Activated T-cell treated with anti-CD3 and anti-CD28 coated beads, Interleukin-2, amount 50 U/mL, for 24 hours (primary cell): ENCODE results near the gene PLEKHD1.
"Not testable (repeated sequence)": the region's sequence is repeated elsewhere in the genome, so short reads cannot be mapped to it uniquely, and the experiment has no call there.

Source experiments
- DNase-seq: peaks from one replicate; pipeline ENCODE4 v3.0.0-alpha.2; 2020
- H3K27ac Mint-ChIP-seq: 2 replicates; pipeline ENCODE4 v1.8.0; 2020; ENCODE audit warnings: mild to moderate bottlenecking, mixed read lengths
- H3K27me3 Mint-ChIP-seq: 2 replicates; pipeline ENCODE4 v1.8.0; 2020; ENCODE audit warnings: mixed read lengths
- H3K36me3 Mint-ChIP-seq: 2 replicates; pipeline ENCODE4 v1.8.0; 2020; ENCODE audit warnings: low read depth, mixed read lengths
- H3K4me1 Mint-ChIP-seq: 2 replicates; pipeline ENCODE4 v1.8.0; 2020; ENCODE audit warnings: low read depth, mixed read lengths
- H3K4me3 Mint-ChIP-seq: 2 replicates; pipeline ENCODE4 v1.8.0; 2020; ENCODE audit warnings: mild to moderate bottlenecking, moderate library complexity, mixed read lengths
- H3K9me3 Mint-ChIP-seq: 2 replicates; pipeline ENCODE4 v1.8.0; 2020; ENCODE audit warnings: mixed read lengths

PLEKHD1 gene

DNA sequence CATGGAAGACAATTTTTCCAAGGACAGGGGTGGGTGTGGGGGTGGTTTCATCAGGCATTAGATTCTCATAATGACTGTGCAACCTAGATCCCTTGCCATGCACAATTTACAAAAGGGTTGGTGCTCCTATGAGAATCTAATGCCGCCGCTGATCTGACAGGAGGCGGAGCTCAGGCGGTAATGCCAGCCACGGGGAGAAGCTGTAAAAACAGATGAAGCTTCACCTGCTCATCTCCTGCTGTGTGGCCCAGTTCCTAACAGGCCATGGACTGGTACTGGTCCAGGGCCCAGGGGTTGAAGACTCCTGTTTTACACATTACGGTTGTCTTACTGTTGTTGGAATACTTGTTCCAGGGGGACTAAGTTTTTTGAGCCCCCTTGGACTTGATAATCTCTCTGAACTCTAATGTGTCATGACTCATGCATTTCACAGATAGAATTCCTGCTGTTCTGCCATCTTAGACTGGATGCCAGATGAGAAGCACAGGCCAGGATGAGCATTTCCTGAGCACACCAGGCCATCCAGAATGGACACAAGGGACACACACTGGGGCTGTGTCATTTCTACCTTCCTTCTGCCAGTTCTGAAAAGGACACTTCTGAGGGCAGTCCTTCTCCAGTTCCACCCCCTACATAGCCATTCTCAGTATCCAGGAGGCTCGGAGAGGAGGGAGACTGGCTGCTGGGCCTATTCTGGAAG, 5.8 kb downstream of the PLEKHD1 start:
- Mint-ChIP-seq H3K27ac (no peak overlapping the region), H3K27me3 (peaks cover 33% of the 10 kb centered on the region), H3K4me3 (no peak overlapping the region), H3K9me3 (no peaks in the 10 kb centered on the region), H3K4me1 (no peaks in the 10 kb centered on the region), H3K36me3 (no peaks in the 10 kb centered on the region)
- no peak for DNase-seq

DNA sequence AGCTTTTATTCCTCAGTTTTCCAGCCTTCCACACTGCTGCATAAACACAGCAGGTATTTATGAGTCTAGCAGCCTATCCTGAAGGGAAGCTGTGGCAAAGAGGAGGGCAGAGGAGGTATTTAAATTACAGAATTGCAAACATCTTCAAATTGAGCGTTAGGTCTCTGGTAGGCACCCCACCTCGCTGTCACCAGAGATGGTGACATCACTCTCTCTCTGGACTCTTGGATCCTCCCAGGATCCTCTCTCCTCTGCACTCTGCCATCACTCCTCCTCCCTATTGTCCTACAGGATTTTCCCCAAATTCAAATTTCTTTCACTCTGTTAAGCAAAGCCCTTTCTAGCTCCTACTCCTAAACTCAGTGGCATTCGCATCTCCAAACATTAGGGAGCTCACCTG, 6.7 kb downstream of the PLEKHD1 start:
- Mint-ChIP-seq H3K4me3 (no peak overlapping the region), H3K27me3 (peaks cover 24% of the 10 kb centered on the region), H3K27ac (no peak overlapping the region), H3K9me3 (no peaks in the 10 kb centered on the region), H3K4me1 (no peaks in the 10 kb centered on the region), H3K36me3 (no peaks in the 10 kb centered on the region)
- no peak for DNase-seq

DNA sequence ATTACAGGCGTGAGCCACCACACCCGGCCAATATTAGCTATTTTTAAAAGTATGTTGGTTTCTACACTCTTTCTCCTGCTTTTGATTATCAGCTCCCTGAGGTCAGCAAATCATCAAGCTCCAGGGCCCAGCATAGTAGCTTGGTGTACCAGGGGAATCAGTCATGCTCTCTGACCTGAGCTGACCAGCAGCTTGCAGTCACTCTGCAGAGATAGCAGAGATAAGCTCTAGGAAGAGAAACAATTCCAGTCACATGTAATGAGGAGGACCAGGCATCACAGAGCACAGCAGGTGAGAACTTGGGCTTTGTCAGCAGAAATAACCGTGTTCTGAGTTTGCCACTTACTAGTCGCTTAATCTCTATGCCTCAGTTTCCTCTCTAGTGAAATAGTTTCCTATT, 8.5 kb downstream of the PLEKHD1 start:
- no peak overlapping the region for H3K27ac Mint-ChIP-seq
- DNase-seq = no peak
- H3K9me3 Mint-ChIP-seq = no peaks in the 10 kb centered on the region
- no peaks in the 10 kb centered on the region for H3K36me3 Mint-ChIP-seq
- H3K27me3 Mint-ChIP-seq = peaks cover 9% of the 10 kb centered on the region
- no peaks in the 10 kb centered on the region for H3K4me1 Mint-ChIP-seq
- no peak overlapping the region for H3K4me3 Mint-ChIP-seq

DNA sequence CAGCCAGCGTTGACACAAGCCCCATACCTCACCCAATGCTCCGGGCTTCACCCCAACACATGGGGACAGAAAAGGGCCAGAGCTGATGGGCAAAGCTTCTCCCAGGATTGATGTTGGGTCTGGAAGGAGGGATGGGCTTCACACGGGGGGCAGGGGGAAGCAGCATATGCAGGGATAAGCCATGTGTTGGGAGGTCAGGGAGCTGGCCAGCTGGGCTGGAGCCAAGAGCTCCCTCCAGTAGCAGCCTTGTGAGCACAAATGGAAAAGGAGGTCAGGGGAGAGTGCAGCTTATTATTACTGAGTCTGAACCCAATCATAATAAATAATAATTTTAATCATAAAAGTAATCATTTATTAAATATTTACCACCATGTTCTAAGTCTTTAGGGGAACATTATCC, 9.3 kb downstream of the PLEKHD1 start:
- Mint-ChIP-seq H3K9me3 (no peaks in the 10 kb centered on the region), H3K4me3 (no peak overlapping the region), H3K27me3 (peaks cover 3% of the 10 kb centered on the region), H3K36me3 (no peaks in the 10 kb centered on the region), H3K4me1 (no peaks in the 10 kb centered on the region), H3K27ac (no peak overlapping the region)
- DNase-seq = no peak

DNA sequence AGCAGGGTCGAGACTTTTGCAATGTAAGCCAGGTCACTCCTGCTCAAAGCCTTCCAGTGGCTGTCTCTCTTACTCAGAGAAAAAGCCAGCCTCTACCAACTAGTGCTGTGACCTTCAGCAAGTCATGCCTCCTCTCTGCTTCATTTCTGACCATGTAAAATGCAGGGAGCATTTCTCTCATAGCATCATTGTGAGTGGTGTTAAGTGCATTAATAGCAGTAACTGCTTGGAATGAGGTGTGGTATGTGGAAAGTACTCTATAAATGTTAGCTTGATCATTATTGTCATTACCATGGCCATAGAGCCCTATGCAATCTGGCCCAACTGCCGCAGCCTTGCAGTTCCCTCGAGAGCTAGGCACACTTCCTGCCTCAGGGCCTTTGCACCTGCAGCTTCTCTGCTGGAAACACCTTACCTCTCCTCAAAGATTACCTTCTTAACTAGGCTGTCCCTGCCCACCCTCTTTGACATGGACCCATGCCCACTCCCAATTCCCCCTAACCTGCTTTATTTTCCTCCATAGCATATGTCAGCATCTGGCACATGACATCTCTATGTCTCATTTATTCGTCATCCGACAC, 10.9 kb downstream of the PLEKHD1 start:
- H3K36me3 Mint-ChIP-seq = no peaks in the 10 kb centered on the region
- no peaks in the 10 kb centered on the region for H3K9me3 Mint-ChIP-seq
- H3K27me3 Mint-ChIP-seq = peaks cover 3% of the 10 kb centered on the region
- H3K27ac Mint-ChIP-seq = no peak overlapping the region
- no peak overlapping the region for H3K4me3 Mint-ChIP-seq
- H3K4me1 Mint-ChIP-seq = no peaks in the 10 kb centered on the region
- DNase-seq = no peak

DNA sequence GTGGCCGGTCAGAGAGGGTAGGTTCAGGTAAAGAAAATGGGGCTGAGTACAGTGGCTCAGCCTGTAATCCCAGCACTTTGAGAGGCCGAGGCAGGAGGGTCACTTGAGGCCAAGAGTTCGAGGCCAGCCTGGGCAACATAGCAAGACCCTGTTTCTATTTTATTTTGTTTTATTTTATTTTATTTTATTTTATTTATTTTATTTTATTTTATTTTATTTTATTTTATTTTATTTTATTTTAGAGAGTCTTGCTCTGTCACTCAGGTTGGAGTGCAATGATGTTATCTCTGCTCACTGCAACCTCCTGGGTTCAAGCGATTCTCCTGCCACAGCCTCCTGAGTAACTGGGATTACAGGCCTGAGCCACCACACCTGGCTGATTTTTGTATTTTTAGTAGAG, 13.3 kb downstream of the PLEKHD1 start:
- DNase-seq, H3K9me3 Mint-ChIP-seq, H3K4me1 Mint-ChIP-seq, H3K27ac Mint-ChIP-seq, H3K4me3 Mint-ChIP-seq, H3K36me3 Mint-ChIP-seq: not testable (repeated sequence)
- peaks cover 12% of the 10 kb centered on the region for H3K27me3 Mint-ChIP-seq

DNA sequence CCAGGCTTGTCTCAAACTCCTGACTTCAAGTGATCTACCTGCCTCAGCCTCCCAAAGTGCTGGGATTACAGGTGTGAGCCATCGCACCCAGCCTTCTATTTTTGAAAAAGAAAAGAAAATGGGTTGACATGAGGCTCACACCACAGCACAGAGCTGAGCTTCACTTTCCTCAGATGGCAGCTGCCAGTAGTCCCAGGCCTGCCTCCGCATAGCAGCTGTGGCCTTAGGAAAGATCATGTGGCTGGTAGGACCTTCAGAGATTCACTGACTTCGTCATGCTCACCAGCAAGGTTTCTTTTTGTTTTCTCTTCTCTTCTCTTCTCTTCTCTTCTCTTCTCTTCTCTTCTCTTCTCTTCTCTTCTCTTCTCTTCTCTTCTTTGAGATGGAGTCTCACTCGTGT, 13.8 kb downstream of the PLEKHD1 start:
- H3K36me3 Mint-ChIP-seq, DNase-seq, H3K4me3 Mint-ChIP-seq, H3K27ac Mint-ChIP-seq, H3K9me3 Mint-ChIP-seq, H3K4me1 Mint-ChIP-seq: not testable (repeated sequence)
- peaks cover 12% of the 10 kb centered on the region for H3K27me3 Mint-ChIP-seq

DNA sequence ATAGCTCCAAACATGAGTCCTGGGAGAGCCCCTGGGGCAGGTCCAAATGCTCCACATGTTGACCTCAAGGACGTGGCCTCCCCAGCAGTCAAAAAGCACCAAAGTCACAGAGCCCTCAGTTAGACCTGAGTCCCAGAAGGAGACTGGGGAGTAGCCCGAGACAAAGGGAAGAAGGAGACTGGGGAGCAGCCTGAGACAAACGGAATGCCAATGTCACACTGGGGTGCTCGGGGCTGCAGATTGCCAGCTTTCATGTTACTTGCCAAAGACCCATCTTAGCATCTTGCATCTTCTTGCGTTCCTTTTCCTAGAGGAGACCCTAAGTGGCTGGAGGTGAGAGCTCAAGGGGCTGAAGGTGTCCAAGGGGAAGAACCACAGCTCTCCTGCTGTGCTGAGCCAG, 14.9 kb downstream of the PLEKHD1 start:
- DNase-seq = no peak
- H3K9me3 Mint-ChIP-seq = no peaks in the 10 kb centered on the region
- no peak overlapping the region for H3K27ac Mint-ChIP-seq
- H3K36me3 Mint-ChIP-seq = no peaks in the 10 kb centered on the region
- no peaks in the 10 kb centered on the region for H3K4me1 Mint-ChIP-seq
- no peak overlapping the region for H3K4me3 Mint-ChIP-seq
- peaks cover 12% of the 10 kb centered on the region for H3K27me3 Mint-ChIP-seq

DNA sequence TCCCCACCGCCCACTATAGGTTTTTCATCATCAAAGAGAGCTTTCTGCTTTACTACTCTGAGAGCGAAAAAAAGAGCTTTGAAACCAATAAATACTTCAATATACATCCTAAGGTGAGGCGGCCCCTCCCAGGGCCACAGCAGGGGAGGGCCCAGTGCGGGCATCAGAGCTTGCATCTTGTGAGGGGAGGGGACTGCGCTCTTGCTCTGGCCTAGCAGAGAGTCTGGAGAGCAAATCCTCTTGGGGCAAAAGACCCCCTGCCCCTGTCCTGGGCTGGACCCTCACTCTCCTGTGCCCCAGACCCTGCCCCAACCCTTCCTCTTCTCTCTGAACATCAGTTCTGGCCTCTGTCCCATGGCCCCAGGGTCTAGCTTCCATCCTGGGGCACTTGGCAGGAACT, 15.6 kb downstream of the PLEKHD1 start:
- no peaks in the 10 kb centered on the region for H3K4me1 Mint-ChIP-seq
- no peak overlapping the region for H3K4me3 Mint-ChIP-seq
- DNase-seq = no peak
- no peak overlapping the region for H3K27ac Mint-ChIP-seq
- H3K27me3 Mint-ChIP-seq = peaks cover 12% of the 10 kb centered on the region
- no peaks in the 10 kb centered on the region for H3K36me3 Mint-ChIP-seq
- no peaks in the 10 kb centered on the region for H3K9me3 Mint-ChIP-seq

DNA sequence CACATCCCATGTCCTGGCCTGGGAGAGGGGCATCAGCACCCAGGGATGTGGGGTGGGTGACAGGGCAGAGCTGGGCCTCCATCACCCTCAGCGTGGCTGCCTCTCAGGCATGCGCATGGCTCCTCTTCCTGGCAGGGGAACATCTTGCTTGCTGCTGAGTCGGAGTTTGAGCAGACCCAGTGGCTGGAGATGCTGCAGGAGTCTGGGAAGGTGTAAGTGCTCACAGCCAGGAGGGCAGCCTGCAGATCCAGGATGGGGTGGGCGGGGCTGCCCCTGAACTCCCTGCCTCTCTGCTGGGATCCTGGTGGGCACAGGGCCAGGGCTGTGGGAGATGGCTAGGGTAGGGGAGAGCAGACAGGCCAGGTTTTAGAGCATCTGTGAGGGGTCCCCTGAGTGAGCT, 16.2 kb downstream of the PLEKHD1 start:
- Mint-ChIP-seq H3K36me3 (no peaks in the 10 kb centered on the region), H3K27ac (no peak overlapping the region), H3K27me3 (peaks cover 12% of the 10 kb centered on the region), H3K4me3 (no peak overlapping the region), H3K4me1 (no peaks in the 10 kb centered on the region), H3K9me3 (no peaks in the 10 kb centered on the region)
- DNase-seq = no peak

DNA sequence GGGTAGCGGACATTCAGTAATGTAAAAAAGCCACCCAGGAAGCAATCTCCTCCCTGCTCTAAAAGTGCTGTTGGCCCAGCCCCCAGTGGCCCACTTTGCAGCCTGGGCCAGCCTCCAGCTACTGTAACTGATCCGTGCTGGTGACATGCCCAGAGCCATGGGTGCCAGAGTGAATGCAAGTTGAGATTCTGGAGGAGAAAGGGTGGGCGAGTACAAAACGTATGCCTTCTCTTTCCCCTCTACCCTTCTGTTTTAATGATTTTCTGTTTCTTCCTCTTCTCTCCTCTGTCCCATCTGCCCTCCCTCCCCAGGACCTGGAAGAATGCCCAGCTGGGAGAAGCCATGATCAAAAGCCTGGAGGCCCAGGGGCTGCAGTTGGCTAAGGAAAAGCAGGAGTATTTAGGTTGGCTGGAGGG, 16.9 kb downstream of the PLEKHD1 start:
- no peaks in the 10 kb centered on the region for H3K9me3 Mint-ChIP-seq
- H3K36me3 Mint-ChIP-seq = no peaks in the 10 kb centered on the region
- no peaks in the 10 kb centered on the region for H3K4me1 Mint-ChIP-seq
- peaks cover 12% of the 10 kb centered on the region for H3K27me3 Mint-ChIP-seq
- H3K4me3 Mint-ChIP-seq = no peak overlapping the region
- no peak overlapping the region for H3K27ac Mint-ChIP-seq
- DNase-seq = no peak

DNA sequence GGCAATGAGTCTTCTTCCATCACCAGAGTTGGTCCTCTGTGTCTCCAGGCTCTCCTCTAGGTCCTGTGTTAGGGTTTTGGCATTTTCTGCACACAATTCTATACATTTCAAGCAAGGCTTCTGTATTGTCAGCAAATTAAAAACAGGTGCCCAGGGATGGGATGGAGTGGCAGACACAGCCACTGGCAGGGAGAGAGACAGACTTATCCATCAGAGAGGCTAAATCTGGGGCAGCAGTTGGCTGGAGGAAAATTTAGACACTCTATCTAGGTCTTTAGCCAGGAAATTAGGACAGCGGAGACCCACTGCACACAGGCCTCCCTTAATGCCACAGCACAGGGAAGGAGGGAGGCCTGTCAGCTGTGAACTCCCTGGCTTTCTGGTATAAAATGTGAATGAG, 20.2 kb downstream of the PLEKHD1 start:
- no peaks in the 10 kb centered on the region for H3K36me3 Mint-ChIP-seq
- H3K27me3 Mint-ChIP-seq = peaks cover 9% of the 10 kb centered on the region
- H3K9me3 Mint-ChIP-seq = no peaks in the 10 kb centered on the region
- no peak for DNase-seq
- H3K4me1 Mint-ChIP-seq = no peaks in the 10 kb centered on the region
- no peak overlapping the region for H3K27ac Mint-ChIP-seq
- no peak overlapping the region for H3K4me3 Mint-ChIP-seq

DNA sequence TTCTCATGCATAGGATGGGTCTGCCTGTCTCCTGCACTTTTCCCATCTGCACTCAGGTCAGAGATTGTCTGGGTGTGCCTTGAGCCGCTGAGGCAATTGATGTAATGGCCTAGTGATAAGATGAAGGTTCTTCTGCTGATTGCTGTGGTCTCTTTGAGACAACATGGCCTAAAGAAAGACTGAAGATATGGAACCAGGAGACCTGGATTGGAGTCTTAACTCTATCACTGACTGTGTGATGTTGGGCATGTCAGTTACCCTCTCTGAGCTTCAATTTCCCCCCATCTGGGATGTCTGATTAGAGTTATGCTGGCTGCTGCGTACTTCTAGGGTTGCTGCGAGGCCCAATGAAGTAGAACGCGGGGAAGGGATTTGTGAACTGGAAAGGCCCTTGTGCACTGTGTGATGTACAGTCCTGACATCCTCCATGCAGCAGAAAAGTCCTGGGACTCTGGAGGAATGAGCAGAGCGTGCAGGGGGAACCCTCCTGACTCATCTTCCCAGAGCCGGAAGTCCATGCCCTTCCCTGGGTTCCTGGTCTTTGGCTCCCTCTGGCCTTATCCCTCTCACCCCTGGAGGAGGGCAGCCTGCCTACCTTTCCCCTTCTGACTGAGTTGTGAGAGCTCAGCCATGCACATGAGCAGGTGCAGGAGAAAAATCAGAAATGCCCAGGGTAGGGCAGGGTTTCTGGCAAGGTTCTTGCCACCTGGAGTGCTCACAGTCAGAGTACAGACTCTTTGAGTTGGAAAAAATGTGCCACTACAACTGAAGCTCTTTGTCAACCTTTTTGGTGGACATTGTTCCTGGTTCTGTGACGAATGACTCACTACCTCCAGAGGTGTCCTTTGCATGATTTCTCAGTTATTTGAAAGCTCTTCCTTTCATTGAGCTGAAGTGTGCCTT, 21.1 kb downstream of the PLEKHD1 start:
- DNase-seq = no peak
- H3K4me3 Mint-ChIP-seq = no peak overlapping the region
- no peaks in the 10 kb centered on the region for H3K36me3 Mint-ChIP-seq
- no peak overlapping the region for H3K27ac Mint-ChIP-seq
- H3K27me3 Mint-ChIP-seq = peaks cover 8% of the 10 kb centered on the region
- H3K9me3 Mint-ChIP-seq = no peaks in the 10 kb centered on the region
- H3K4me1 Mint-ChIP-seq = no peaks in the 10 kb centered on the region

DNA sequence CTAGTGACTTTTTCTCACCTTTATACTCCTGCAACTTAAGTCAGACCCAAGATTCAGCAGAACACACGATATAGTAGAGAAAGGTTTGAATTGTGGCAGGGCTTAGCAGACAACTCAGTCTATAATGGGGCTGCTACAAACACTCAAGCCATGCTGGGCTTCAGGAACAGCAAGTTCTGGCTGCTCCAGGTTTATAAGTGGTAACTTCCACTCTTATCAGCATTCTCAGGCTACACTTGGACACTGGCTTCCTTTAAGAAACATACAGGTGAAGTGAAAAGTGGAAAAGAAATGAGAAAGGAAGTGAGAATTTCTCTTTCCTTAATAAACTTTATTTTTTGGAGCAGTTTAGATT, 21.7 kb downstream of the PLEKHD1 start:
- DNase-seq = no peak
- no peaks in the 10 kb centered on the region for H3K4me1 Mint-ChIP-seq
- no peak overlapping the region for H3K4me3 Mint-ChIP-seq
- no peaks in the 10 kb centered on the region for H3K36me3 Mint-ChIP-seq
- no peak overlapping the region for H3K27ac Mint-ChIP-seq
- peaks cover 5% of the 10 kb centered on the region for H3K27me3 Mint-ChIP-seq
- H3K9me3 Mint-ChIP-seq = no peaks in the 10 kb centered on the region
